Epithelial cell of proximal tubule (primary cell): ENCODE results near the gene ITGB4. TPM values are rescaled to one million over a fixed set of nuclear protein-coding genes. Genes with fewer than 3 reads are reported as not detected.
A peak's percentile ranks its signal among the peaks of the same experiment; 100 is the strongest.

Experiments used
- DNase-seq: peaks from one replicate; pipeline ENCODE4 v3.0.0-alpha.2; 2011; ENCODE audit warnings: low read depth
- H3K4me3 ChIP-seq: 2 replicates; pipeline ENCODE4 v1.5.1; 2011; ENCODE audit warnings: low read depth, mild to moderate bottlenecking, low read length
- CTCF ChIP-seq: conservative IDR thresholded peaks from 2 replicates; pipeline ENCODE4 v1.5.1; 2012; ENCODE audit warnings: low read depth, mild to moderate bottlenecking, low read length
- total RNA-seq: library from RNA; depleted of rRNA; stranded (reverse); fragments of >200 nt; gene quantifications from 2 replicates; pipeline ENCODE4 v1.2.3, GENCODE V29; 2015

ITGB4 gene
- total RNA-seq, 1 donor from 2014 or later: 33.3 TPM

- no peak for DNase-seq
- no peak overlapping the region for H3K4me3 ChIP-seq
- TF ChIP-seq CTCF: no peak
Observed at GRCh38 chr17:75762513-75763268, 41.4 kb downstream of the ITGB4 start.

GRCh38 chr17:75763269-75763607 lies 42.0 kb downstream of the ITGB4 start:
- DNase-seq: no peak
- H3K4me3 ChIP-seq: no peak overlapping the region
- TF ChIP-seq CTCF: no peak

- no peak for TF ChIP-seq CTCF
- no peak for DNase-seq
- H3K4me3 ChIP-seq: peak overlapping the region; percentile 70
Observed at GRCh38 chr17:75763613-75764416, 42.6 kb downstream of the ITGB4 start.

- DNase-seq: no peak
- no peak for TF ChIP-seq CTCF
- H3K4me3 ChIP-seq: peak overlapping the region; percentile 70
Observed at GRCh38 chr17:75764417-75764710, 43.1 kb downstream of the ITGB4 start.

GRCh38 chr17:75764711-75765421 lies 43.6 kb downstream of the ITGB4 start, which contains the start of gene GALK1:
GALK1 (minus strand) TSS chr17:75765192; CDS start chr17:75765136, 56 bp downstream.
- peak within 1 kb of the TSS; percentile 70 for H3K4me3 ChIP-seq
- no peak for DNase-seq
- peak; percentile 61 for TF ChIP-seq CTCF

GRCh38 chr17:75765981-75766380 lies 44.7 kb downstream of the ITGB4 start:
- no peak overlapping the region for H3K4me3 ChIP-seq
- no peak for TF ChIP-seq CTCF
- no peak for DNase-seq
